Activated CD4-positive, alpha-beta T cell treated with anti-CD3 and anti-CD28 coated beads for 24 hours (primary cell): ENCODE measurements around the gene APOA5.
A peak's percentile ranks its signal among the peaks of the same experiment; 100 is the strongest.
"Not testable (repeated sequence)": the region's sequence is repeated elsewhere in the genome, so short reads cannot be mapped to it uniquely, and the experiment has no call there.

Source experiments
- DNase-seq, 2 donors: peaks; one replicate each; pipeline ENCODE4 v3.0.0-alpha.2; 2020; ENCODE audit warnings: low read depth in 2 of 2

APOA5 gene

GRCh38 chr11:116773203-116774097, 18.2 kb downstream of the APOA5 start:
- no peak for DNase-seq

GRCh38 chr11:116772443-116773202, 19.1 kb downstream of the APOA5 start, which contains the start of gene BUD13:
TSS of gene BUD13 (minus strand) at chr11:116772987. CDS start at chr11:116772964, 23 bp downstream.
- peak; percentile 93 to 94 for DNase-seq

GRCh38 chr11:116771935-116772334, 19.7 kb downstream of the APOA5 start:
- DNase-seq = no peak

DNA sequence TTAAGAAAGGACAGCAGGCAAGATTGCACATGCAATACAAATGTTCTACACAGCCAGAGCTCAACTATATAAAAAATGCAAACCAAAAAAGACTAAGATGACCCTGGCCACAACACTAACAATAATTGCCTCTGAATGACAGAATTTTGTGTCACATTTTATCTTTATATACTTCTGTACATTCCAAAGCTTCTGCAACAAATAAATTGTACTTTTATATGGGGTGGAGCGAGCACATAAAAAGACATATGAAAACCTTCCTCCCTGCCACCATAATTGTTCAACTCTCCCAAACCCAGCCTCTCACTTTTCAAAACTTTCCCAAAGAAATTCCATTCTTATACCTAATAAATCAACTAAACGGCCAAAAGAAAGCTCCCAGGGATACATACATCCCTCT, 29.5 kb downstream of the APOA5 start:
- DNase-seq = no peak

DNA sequence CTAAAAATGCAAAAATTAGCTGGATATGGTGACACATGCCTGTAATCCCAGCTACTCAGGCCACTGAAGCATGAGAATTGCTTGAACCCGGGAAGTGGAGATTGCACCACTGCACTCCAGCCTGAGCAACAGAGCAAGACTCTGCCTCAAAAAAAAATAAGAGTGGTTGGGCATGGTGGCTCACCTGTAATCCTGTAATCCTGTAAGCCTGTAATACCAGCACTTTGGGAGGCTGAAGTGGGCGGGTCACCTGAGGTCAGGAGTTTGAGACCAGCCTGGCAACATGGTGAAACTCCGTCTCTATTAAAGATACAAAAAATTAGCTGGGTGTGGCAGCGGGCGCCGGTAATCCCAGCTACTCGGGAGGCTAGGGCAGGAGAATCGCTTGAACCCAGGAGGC, 35.6 kb downstream of the APOA5 start:
- not testable (repeated sequence) for DNase-seq

DNA sequence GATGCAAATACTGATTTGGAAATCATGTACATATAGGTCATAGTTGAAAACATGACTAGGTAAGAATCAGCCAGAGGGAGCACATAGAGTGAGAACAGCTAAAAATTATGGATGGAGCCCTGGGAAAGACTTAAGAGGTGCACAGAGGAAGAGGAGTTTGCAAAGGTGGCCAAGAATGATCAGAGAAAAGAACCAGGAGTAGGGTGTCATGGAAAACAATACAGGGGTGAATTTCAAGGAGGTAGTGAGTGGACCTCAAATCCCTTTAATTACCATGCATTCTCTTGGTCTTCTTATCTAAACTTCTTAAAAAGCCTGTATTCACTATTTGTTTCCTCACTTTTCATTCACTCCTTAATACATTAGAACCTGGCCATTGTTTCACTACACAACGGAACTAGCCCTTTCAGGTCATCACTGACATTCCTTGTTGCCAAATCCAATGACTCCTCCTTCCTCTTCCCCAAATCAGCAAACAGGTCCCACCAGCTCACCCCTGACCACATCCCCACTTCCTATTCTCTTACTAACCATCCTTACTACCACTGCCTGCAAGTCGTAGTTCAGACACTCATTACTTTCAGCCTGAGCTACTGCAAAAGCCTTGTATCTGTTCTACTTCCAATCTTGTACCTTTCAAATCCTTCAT, 41.5 kb downstream of the APOA5 start:
- no peak for DNase-seq

GRCh38 chr11:116742104-116742503, 49.6 kb downstream of the APOA5 start:
- no peak for DNase-seq

- DNase-seq = no peak
Measured at GRCh38 chr11:116740741-116741140, 50.9 kb downstream of the APOA5 start.
